Keratinocyte (primary cell): Measurements from ENCODE around the gene TRPV4. TPM values are rescaled to one million over a fixed set of nuclear protein-coding genes. Genes with fewer than 3 reads are reported as not detected.

Experiments used
- DNase-seq: peaks from one replicate; pipeline ENCODE4 v3.0.0-alpha.2; 2011; ENCODE audit warnings: low read depth, missing footprints, low spot score
- FAIRE-seq: peaks from 2 replicates; lab custom pipeline; 2011; peaks lifted over from hg19 to GRCh38; lab: Jason Lieb, UNC
- H2AFZ ChIP-seq: 2 replicates; pipeline ENCODE4 v1.6.0; 2012; ENCODE audit warnings: low read length, control low read depth, inconsistent platforms; ENCODE audit not compliant: control insufficient read depth
- H3K27ac ChIP-seq: 2 replicates; pipeline ENCODE4 v1.5.1; 2011; ENCODE audit warnings: low read length; ENCODE audit not compliant: control insufficient read depth, insufficient read depth
- H3K27me3 ChIP-seq: 3 replicates; pipeline ENCODE4 v1.6.0; 2011; ENCODE audit warnings: low read length; ENCODE audit not compliant: control insufficient read depth, insufficient read depth; ENCODE audit errors: extremely low read depth
- H3K36me3 ChIP-seq, 2 experiments: 2 replicates in 1 of 2; 3 replicates in 1 of 2; pipeline ENCODE4 v1.5.1; 2011; ENCODE audit warnings: low read length in 2 of 2, mild to moderate bottlenecking in 1 of 2; ENCODE audit not compliant: control insufficient read depth in 2 of 2, insufficient read depth in 2 of 2; ENCODE audit errors: extremely low read depth in 1 of 2
- H3K4me1 ChIP-seq: 3 replicates; pipeline ENCODE4 v1.5.1; 2011; ENCODE audit warnings: low read length; ENCODE audit not compliant: control insufficient read depth, insufficient read depth; ENCODE audit errors: extremely low read depth
- H3K4me2 ChIP-seq: 3 replicates; pipeline ENCODE4 v1.6.0; 2011; ENCODE audit warnings: low read depth, low read length; ENCODE audit not compliant: control insufficient read depth, insufficient read depth; ENCODE audit errors: extremely low read depth
- H3K4me3 ChIP-seq, 3 experiments: fragments of 200-600 bp in 1 of 3; sonication (generic) in 1 of 3; 2 replicates in 2 of 3; 3 replicates in 1 of 3; pipeline ENCODE4 v1.5.1; 2011 to 2016; ENCODE audit warnings: low read length in 3 of 3, mild to moderate bottlenecking in 3 of 3, control low read depth in 2 of 3, inconsistent platforms in 1 of 3, low read depth in 1 of 3, mixed read lengths in 1 of 3, mixed run types in 1 of 3, moderate library complexity in 1 of 3; ENCODE audit not compliant: control insufficient read depth in 2 of 3, insufficient read depth in 2 of 3; ENCODE audit errors: extremely low read depth in 1 of 3
- H3K79me2 ChIP-seq: 2 replicates; pipeline ENCODE4 v1.6.0; 2012; ENCODE audit warnings: low read length; ENCODE audit not compliant: control insufficient read depth, insufficient read depth
- H3K9ac ChIP-seq: 3 replicates; pipeline ENCODE4 v1.6.0; 2011; ENCODE audit warnings: low read length; ENCODE audit not compliant: control insufficient read depth, insufficient read depth; ENCODE audit errors: extremely low read depth
- H3K9me1 ChIP-seq: 3 replicates; pipeline ENCODE4 v1.6.0; 2011; ENCODE audit warnings: low read length; ENCODE audit not compliant: control insufficient read depth, insufficient read depth; ENCODE audit errors: extremely low read depth
- H3K9me3 ChIP-seq: 2 replicates; pipeline ENCODE4 v1.5.1; 2012; ENCODE audit warnings: low read depth, low read length; ENCODE audit not compliant: control insufficient read depth
- H4K20me1 ChIP-seq: 3 replicates; pipeline ENCODE4 v1.6.0; 2011; ENCODE audit warnings: low read length; ENCODE audit not compliant: control insufficient read depth, insufficient read depth; ENCODE audit errors: extremely low read depth
- CTCF ChIP-seq, 3 experiments: IDR thresholded peaks in 1 of 3; conservative IDR thresholded peaks in 1 of 3; optimal IDR thresholded peaks in 1 of 3; 2 replicates in 2 of 3; 3 replicates in 1 of 3; pipeline versions ENCODE3 to v1.5.1; 2011; ENCODE audit warnings: low read length in 3 of 3, mild to moderate bottlenecking in 3 of 3, moderate library complexity in 2 of 3, control low read depth in 1 of 3, inconsistent platforms in 1 of 3; ENCODE audit not compliant: insufficient read depth in 2 of 3; ENCODE audit errors: extremely low read depth in 1 of 3
- EZH2 ChIP-seq: IDR thresholded peaks from one replicate; pipeline ENCODE4 v1.6.1; 2012; ENCODE audit warnings: inconsistent platforms, mild to moderate bottlenecking, low read length, moderate library complexity
- dilution Hi-C: fragments of 300-500 bp; cut with MboI; formaldehyde crosslinking; loops from one replicate; pipeline ENCODE4 v1.7.0; 2020; ENCODE audit warnings: low sequenced_read_pairs; ENCODE audit not compliant: extremely low pct_ligation_motif_present
- polyA plus RNA-seq, 5 experiments: library from polyadenylated mRNA; depleted of rRNA in 3 of 5; stranded (reverse) in 3 of 5; stranded (forward) in 1 of 5; unstranded in 1 of 5; fragments of >200 nt; gene quantifications; 1 replicate in 1 of 5; 2 replicates in 3 of 5; 3 replicates in 1 of 5; pipeline versions ENCODE4 v1.2.1 to v1.2.3, GENCODE V29; 2011 to 2012; ENCODE audit warnings: missing spikeins in 2 of 5, low read depth in 1 of 5, low replicate concordance in 1 of 5

Gene TRPV4
- polyA plus RNA-seq, 1 donor (not counting 4 experiments of a cell fraction or from before 2014, with no cell fraction given), result 0.46 TPM

GRCh38 chr12:109841356-109841755 is 8.2 kb upstream of the TRPV4 start:
- no peak for FAIRE-seq
- no peaks in the 10 kb centered on the region for H4K20me1 ChIP-seq
- TF ChIP-seq CTCF (optimal IDR thresholded peaks at IDR 0.05 in 1 of 3, IDR thresholded peaks at IDR 0.05 in 1 of 3, conservative IDR thresholded peaks at IDR 0.05 in 1 of 3; ENCODE audit: extremely low read depth in 1 of 3, insufficient read depth in 2 of 3, low read length in 3 of 3) (no peak), EZH2 (no peak)

DNA sequence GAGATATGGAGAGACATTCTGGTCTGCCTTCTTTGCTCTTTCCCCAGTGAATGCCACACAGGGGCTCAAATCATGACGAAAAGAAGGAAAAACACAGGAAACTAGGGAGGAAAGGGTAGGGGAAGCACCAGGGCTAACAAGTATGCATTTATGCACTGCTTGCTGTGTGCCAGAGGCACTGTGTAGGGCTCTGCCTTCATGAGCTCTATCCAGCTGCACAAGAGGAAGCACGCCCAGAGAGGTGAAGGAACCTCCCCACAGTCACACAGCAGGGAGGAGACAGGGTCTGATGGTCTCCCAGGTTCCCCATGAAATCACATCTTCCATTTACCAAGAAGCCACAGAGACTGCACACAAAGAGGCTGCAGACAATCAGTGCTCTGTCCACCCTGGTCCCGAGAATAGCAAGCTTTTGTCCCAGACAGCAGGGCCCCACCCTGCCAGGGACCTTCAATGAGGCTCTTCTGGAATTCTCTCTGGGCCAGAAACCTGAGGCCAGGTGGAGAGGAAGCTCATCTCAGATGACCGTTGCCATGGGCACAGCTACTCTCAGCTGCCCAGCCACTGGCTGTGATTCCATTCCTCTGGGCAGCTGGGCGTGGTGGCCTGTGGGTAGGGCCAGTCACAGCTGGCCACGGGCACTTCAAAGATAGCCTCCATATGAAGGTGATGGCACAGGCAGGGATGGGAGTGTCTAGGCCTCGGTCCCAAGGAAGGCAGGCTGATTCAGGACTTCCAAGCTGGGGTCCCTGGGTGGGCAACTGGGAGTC is 7.3 kb upstream of the TRPV4 start:
- H3K27ac ChIP-seq, result no peak overlapping the region
- H3K36me3 ChIP-seq, result no peaks in the 10 kb centered on the region
- no peak overlapping the region for H2AFZ ChIP-seq
- no peak overlapping the region for H3K4me3 ChIP-seq
- H3K79me2 ChIP-seq, result no peaks in the 10 kb centered on the region
- H3K9ac ChIP-seq, result no peak overlapping the region
- DNase-seq, result no peak
- H4K20me1 ChIP-seq, result no peaks in the 10 kb centered on the region
- FAIRE-seq, result no peak
- TF ChIP-seq CTCF (optimal IDR thresholded peaks at IDR 0.05 in 1 of 3, IDR thresholded peaks at IDR 0.05 in 1 of 3, conservative IDR thresholded peaks at IDR 0.05 in 1 of 3; ENCODE audit: extremely low read depth in 1 of 3, insufficient read depth in 2 of 3, low read length in 3 of 3), result no peak
- TF ChIP-seq EZH2, result no peak
- no peak overlapping the region for H3K4me2 ChIP-seq
- dilution Hi-C loops, result no loop called here
- no peaks in the 10 kb centered on the region for H3K9me1 ChIP-seq
- no peaks in the 10 kb centered on the region for H3K27me3 ChIP-seq
- no peaks in the 10 kb centered on the region for H3K9me3 ChIP-seq
- H3K4me1 ChIP-seq, result peaks cover 11% of the 10 kb centered on the region

More at GRCh38 chr12:109841356-109841755, 8.2 kb upstream of the TRPV4 start:
- peaks cover 12% of the 10 kb centered on the region for H3K4me1 ChIP-seq
- no peak for DNase-seq
- no peak overlapping the region for H3K27ac ChIP-seq
- H3K36me3 ChIP-seq, result no peaks in the 10 kb centered on the region
- H3K4me3 ChIP-seq, result no peak overlapping the region
- no peak overlapping the region for H3K4me2 ChIP-seq
- H3K9ac ChIP-seq, result no peak overlapping the region
- H3K79me2 ChIP-seq, result no peaks in the 10 kb centered on the region
- no peaks in the 10 kb centered on the region for H3K9me1 ChIP-seq
- no peaks in the 10 kb centered on the region for H3K9me3 ChIP-seq
- no peak overlapping the region for H2AFZ ChIP-seq
- H3K27me3 ChIP-seq, result no peaks in the 10 kb centered on the region
- dilution Hi-C loops, result no loop called here
